Gastroesophageal sphincter (tissue), 3 donors: ENCODE results near the gene OR8U1.

Source experiments
- EP300 ChIP-seq: sonication (generic); formaldehyde crosslinking; IDR thresholded peaks from one replicate; pipeline ENCODE4 v1.6.1; 2017; ENCODE audit warnings: antibody characterized with exemption, mild to moderate bottlenecking
- TF ChIP-seq, protein P1 (sequence below), 4 experiments: fragments of 200-600 bp in 2 of 4; fragments of 450-650 bp in 2 of 4; sonication (generic) in 1 of 4; IDR thresholded peaks; one replicate each; pipeline ENCODE4 v1.5.1; 2017 to 2019; ENCODE audit warnings: antibody characterized with exemption in 4 of 4, mild to moderate bottlenecking in 2 of 4, moderate library complexity in 2 of 4

DNA sequence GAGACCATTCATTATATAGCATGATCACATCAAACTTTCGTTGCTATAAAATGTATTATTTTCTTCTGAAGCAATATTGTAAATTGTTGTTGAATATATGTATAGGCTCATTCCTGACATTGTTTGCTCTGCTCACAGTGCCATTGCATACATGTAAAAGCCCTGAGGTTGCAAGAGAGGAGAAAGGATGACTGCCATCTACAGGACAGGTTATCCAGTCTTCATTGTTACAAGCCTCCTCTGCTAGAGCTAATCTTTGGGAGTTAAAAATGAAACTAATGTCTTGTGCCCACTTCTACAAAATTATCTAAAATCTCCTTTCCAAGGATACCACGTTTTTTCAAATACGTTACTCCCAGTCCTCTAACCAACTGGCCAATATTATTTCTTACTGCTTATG, 20.6 kb downstream of the OR8U1 start:
- no peak for TF ChIP-seq EP300
- TF ChIP-seq, protein P1, sequence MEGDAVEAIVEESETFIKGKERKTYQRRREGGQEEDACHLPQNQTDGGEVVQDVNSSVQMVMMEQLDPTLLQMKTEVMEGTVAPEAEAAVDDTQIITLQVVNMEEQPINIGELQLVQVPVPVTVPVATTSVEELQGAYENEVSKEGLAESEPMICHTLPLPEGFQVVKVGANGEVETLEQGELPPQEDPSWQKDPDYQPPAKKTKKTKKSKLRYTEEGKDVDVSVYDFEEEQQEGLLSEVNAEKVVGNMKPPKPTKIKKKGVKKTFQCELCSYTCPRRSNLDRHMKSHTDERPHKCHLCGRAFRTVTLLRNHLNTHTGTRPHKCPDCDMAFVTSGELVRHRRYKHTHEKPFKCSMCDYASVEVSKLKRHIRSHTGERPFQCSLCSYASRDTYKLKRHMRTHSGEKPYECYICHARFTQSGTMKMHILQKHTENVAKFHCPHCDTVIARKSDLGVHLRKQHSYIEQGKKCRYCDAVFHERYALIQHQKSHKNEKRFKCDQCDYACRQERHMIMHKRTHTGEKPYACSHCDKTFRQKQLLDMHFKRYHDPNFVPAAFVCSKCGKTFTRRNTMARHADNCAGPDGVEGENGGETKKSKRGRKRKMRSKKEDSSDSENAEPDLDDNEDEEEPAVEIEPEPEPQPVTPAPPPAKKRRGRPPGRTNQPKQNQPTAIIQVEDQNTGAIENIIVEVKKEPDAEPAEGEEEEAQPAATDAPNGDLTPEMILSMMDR (IDR thresholded peaks at IDR 0.05): no peak
